ENCODE data around the gene FAT2.

The FAT2 gene

DNA sequence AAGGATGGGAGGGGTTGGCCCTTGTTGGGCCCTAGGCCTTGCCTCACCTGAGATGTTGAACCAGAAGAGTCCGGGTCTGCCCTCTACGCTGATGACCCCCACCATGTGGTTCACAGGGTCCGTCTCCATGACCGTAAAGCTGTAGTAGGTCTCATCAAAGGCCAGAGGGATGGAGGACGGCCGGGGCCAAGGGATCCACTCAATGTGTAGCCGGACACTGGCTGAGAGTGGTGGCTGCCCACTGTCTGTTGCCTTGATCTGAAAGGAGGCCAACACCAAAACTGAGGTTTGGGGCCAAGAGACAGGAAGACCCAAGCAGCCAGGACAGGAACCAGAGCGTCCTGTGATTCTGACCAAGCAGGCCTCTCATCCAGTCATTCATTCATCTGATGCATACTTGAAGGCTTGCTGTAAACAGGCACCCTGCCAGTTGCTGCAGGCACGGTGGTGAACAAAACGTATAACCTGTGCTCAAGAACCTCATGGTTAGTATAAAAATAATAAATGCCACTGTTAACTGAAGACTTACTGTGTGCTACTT is 37.9 kb downstream of the FAT2 start:
- no peak for DNase-seq

DNA sequence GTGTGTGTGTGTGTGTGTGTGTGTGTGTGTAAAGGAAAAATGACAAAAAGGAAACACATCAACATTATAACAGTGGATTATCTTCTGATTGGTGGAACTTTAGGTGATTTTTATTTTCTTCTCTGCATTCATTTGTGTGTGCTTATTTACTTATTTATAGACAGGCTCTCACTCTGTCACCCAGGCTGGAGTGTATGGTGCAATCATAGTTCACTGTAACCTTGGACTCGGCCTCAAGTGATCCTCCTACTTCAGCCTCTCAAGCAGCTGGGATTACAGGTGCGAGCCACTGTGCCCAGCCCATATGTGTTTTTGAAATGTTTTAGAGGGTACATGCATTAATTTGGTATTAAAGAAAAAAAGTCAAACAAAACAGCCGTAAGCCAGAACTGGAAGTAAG is 39.1 kb downstream of the FAT2 start:
- no peak for DNase-seq

- no peak for DNase-seq
Measured at GRCh38 chr5:151550146-151550545, 41.0 kb downstream of the FAT2 start.

DNA sequence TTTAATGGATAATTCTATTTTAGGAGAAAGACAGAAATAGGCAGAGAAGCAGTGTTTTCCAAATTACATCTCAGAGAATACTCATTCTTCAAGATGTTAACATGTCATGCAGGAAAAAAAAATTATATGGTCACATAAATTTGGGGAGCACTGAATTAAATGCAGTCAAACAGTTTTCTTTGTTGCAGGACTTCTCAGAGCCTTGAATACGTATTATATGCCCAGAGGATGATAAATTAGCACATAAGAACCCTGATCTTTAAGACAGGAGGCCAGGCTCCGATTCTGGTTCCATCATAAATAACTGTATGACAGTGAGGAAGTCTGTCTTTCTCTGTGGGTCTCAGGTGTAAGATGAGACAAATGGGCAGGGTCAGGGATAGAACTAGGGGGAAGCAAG is 41.4 kb downstream of the FAT2 start:
- DNase-seq, result no peak

GRCh38 chr5:151547364-151547763 is 43.8 kb downstream of the FAT2 start:
- DNase-seq, result no peak

DNA sequence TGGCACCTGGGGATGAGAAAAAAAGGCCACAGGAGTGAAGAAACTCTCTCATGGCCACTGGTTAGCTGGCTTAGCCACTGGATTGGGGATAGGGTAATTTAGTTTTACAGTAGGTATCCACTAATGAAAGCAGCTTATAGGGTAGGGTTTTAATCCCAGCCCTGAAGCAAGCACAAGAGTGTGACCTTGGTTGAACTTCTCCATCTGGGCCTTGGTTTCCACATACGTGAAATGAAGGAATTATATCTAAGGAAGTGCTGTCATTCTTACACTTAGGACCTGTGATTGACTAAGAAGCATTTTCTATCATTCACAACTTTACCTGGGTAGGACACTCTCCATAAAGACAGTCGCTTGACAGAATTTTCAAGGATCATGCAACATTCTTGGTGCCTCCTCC is 49.6 kb downstream of the FAT2 start:
- no peak for DNase-seq

Measured in activated gamma-delta T cell treated with Interleukin-2 at 50 U/mL for 16 hours (primary cell).